ENCODE data around the gene TMEM140. TPM values are rescaled to one million over a fixed set of nuclear protein-coding genes. Genes with fewer than 3 reads are reported as not detected.

Gene TMEM140
- total and polyA plus RNA-seq, 2 of the 13 experiments (the other 11 are each of a cell fraction or from before 2014, with no cell fraction given), result 9.2 to 21.7 TPM

DNA sequence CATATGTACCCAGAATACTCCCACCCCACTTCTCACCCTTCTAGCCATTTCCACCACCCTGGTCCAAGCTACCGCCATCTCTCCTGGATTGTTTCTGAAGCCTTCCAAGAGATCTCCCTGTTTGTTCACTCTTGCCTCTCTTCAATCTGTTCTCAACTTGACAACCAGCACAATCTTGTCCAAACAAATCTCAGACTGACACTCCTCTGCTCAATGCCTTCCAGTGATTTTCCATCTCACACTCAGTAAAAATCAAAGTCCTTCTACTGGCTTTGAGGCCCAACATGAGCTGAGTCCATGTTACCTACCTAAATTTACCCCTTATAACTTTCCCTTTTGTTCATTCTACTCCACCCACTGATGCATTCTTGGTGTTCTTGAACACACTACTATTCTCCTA is 33.2 kb upstream of the TMEM140 start:
- in situ Hi-C loops (cut with HindIII; ENCODE audit: extremely low pct_ligation_motif_present, low pct_unique_long_range_greater_than_20kb), result no loop called here
- ATAC-seq, result peak; percentile 38; the same call in 1 of the 3 replicates
- TF ChIP-seq ZNF569 (CRISPR knock-in tag; IDR thresholded peaks at IDR 0.05; ENCODE audit: borderline replicate concordance) (no peak), STAT5B (CRISPR knock-in tag; IDR thresholded peaks at IDR 0.05) (no peak), RARA (CRISPR knock-in tag; IDR thresholded peaks at IDR 0.05) (no peak), ZNF234 (CRISPR knock-in tag; conservative IDR thresholded peaks at IDR 0.05) (no peak), ZNF564 (CRISPR knock-in tag; IDR thresholded peaks at IDR 0.05) (no peak), GFI1 (CRISPR knock-in tag; IDR thresholded peaks at IDR 0.05; ENCODE audit: borderline replicate concordance) (peak; percentile 99), ZNF264 (CRISPR knock-in tag; IDR thresholded peaks at IDR 0.05) (no peak)
- TF ChIP-seq, protein P1, sequence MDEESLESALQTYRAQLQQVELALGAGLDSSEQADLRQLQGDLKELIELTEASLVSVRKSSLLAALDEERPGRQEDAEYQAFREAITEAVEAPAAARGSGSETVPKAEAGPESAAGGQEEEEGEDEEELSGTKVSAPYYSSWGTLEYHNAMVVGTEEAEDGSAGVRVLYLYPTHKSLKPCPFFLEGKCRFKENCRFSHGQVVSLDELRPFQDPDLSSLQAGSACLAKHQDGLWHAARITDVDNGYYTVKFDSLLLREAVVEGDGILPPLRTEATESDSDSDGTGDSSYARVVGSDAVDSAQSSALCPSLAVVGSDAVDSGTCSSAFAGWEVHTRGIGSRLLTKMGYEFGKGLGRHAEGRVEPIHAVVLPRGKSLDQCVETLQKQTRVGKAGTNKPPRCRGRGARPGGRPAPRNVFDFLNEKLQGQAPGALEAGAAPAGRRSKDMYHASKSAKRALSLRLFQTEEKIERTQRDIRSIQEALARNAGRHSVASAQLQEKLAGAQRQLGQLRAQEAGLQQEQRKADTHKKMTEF (CRISPR knock-in tag; IDR thresholded peaks at IDR 0.05), result no peak
- TF ChIP-seq, protein P2, sequence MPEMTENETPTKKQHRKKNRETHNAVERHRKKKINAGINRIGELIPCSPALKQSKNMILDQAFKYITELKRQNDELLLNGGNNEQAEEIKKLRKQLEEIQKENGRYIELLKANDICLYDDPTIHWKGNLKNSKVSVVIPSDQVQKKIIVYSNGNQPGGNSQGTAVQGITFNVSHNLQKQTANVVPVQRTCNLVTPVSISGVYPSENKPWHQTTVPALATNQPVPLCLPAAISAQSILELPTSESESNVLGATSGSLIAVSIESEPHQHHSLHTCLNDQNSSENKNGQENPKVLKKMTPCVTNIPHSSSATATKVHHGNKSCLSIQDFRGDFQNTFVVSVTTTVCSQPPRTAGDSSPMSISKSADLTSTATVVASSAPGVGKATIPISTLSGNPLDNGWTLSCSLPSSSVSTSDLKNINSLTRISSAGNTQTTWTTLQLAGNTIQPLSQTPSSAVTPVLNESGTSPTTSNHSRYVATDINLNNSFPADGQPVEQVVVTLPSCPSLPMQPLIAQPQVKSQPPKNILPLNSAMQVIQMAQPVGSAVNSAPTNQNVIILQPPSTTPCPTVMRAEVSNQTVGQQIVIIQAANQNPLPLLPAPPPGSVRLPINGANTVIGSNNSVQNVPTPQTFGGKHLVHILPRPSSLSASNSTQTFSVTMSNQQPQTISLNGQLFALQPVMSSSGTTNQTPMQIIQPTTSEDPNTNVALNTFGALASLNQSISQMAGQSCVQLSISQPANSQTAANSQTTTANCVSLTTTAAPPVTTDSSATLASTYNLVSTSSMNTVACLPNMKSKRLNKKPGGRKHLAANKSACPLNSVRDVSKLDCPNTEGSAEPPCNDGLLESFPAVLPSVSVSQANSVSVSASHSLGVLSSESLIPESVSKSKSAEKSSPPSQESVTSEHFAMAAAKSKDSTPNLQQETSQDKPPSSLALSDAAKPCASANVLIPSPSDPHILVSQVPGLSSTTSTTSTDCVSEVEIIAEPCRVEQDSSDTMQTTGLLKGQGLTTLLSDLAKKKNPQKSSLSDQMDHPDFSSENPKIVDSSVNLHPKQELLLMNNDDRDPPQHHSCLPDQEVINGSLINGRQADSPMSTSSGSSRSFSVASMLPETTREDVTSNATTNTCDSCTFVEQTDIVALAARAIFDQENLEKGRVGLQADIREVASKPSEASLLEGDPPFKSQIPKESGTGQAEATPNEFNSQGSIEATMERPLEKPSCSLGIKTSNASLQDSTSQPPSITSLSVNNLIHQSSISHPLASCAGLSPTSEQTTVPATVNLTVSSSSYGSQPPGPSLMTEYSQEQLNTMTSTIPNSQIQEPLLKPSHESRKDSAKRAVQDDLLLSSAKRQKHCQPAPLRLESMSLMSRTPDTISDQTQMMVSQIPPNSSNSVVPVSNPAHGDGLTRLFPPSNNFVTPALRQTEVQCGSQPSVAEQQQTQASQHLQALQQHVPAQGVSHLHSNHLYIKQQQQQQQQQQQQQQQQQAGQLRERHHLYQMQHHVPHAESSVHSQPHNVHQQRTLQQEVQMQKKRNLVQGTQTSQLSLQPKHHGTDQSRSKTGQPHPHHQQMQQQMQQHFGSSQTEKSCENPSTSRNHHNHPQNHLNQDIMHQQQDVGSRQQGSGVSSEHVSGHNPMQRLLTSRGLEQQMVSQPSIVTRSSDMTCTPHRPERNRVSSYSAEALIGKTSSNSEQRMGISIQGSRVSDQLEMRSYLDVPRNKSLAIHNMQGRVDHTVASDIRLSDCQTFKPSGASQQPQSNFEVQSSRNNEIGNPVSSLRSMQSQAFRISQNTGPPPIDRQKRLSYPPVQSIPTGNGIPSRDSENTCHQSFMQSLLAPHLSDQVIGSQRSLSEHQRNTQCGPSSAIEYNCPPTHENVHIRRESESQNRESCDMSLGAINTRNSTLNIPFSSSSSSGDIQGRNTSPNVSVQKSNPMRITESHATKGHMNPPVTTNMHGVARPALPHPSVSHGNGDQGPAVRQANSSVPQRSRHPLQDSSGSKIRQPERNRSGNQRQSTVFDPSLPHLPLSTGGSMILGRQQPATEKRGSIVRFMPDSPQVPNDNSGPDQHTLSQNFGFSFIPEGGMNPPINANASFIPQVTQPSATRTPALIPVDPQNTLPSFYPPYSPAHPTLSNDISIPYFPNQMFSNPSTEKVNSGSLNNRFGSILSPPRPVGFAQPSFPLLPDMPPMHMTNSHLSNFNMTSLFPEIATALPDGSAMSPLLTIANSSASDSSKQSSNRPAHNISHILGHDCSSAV (CRISPR knock-in tag; IDR thresholded peaks at IDR 0.05; ENCODE audit: borderline replicate concordance), result no peak
- TF ChIP-seq, protein P3, sequence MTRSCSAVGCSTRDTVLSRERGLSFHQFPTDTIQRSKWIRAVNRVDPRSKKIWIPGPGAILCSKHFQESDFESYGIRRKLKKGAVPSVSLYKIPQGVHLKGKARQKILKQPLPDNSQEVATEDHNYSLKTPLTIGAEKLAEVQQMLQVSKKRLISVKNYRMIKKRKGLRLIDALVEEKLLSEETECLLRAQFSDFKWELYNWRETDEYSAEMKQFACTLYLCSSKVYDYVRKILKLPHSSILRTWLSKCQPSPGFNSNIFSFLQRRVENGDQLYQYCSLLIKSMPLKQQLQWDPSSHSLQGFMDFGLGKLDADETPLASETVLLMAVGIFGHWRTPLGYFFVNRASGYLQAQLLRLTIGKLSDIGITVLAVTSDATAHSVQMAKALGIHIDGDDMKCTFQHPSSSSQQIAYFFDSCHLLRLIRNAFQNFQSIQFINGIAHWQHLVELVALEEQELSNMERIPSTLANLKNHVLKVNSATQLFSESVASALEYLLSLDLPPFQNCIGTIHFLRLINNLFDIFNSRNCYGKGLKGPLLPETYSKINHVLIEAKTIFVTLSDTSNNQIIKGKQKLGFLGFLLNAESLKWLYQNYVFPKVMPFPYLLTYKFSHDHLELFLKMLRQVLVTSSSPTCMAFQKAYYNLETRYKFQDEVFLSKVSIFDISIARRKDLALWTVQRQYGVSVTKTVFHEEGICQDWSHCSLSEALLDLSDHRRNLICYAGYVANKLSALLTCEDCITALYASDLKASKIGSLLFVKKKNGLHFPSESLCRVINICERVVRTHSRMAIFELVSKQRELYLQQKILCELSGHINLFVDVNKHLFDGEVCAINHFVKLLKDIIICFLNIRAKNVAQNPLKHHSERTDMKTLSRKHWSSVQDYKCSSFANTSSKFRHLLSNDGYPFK (CRISPR knock-in tag; IDR thresholded peaks at IDR 0.05; ENCODE audit: borderline replicate concordance), result no peak
- TF ChIP-seq, protein P4, sequence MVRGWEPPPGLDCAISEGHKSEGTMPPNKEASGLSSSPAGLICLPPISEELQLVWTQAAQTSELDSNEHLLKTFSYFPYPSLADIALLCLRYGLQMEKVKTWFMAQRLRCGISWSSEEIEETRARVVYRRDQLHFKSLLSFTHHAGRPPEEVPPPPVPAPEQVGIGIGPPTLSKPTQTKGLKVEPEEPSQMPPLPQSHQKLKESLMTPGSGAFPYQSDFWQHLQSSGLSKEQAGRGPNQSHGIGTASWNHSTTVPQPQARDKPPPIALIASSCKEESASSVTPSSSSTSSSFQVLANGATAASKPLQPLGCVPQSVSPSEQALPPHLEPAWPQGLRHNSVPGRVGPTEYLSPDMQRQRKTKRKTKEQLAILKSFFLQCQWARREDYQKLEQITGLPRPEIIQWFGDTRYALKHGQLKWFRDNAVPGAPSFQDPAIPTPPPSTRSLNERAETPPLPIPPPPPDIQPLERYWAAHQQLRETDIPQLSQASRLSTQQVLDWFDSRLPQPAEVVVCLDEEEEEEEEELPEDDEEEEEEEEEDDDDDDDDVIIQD (CRISPR knock-in tag; IDR thresholded peaks at IDR 0.05; ENCODE audit: low read depth), result no peak

More for the DNA sequence above, 33.2 kb upstream of the TMEM140 start:
- H3K9me3 ChIP-seq (ENCODE audit: low read length), result no peaks in the 10 kb centered on the region
- WGBS (ENCODE audit: low lambda C conversion rate), result 81% methylated on average over 1 of the region's 1 CpG
- intact Hi-C loops (cut with micrococcal nuclease; ENCODE audit: unreplicated experiment), result loop anchor here (10.0 kb wide), 1 partner anchor 60 kb away; no protein-coding TSS in a partner anchor
- peaks cover 19% of the 10 kb centered on the region for H3K4me1 ChIP-seq (ENCODE audit: insufficient read depth, low read length)
- CTCF ChIA-PET (ENCODE audit: low intra/inter-chr PET ratio, low total read pairs), result no interaction called here
- H2AFZ ChIP-seq (ENCODE audit: low read length), result no peak overlapping the region
- FAIRE-seq, result peak; percentile 18
- no peaks in the 10 kb centered on the region for H4K20me1 ChIP-seq (ENCODE audit: insufficient read depth, low read length)
- no peak overlapping the region for H3K9ac ChIP-seq (ENCODE audit: insufficient read depth, low read depth, low read length)
- POLR2A ChIA-PET, result no interaction called here
- no peaks in the 10 kb centered on the region for H3K79me2 ChIP-seq (ENCODE audit: insufficient read depth, low read length)
- no peak overlapping the region for H3K4me3 ChIP-seq (replicated peaks in 1 of 3; ENCODE audit: insufficient read depth in 1 of 3, low read depth in 2 of 3, low read length in 3 of 3)
- no peaks in the 10 kb centered on the region; a peak in 1 of 5 replicates for H3K27me3 ChIP-seq (ENCODE audit: control insufficient read depth in 1 of 2, insufficient read depth in 2 of 2, low read length in 2 of 2)
- BruUV-seq (replicated peaks), result no TSS peak
- no peak for DNase-seq (ENCODE audit: low spot score)
- no peaks in the 10 kb centered on the region for H3K36me3 ChIP-seq (replicated peaks in 1 of 2; ENCODE audit: control insufficient read depth in 1 of 2, insufficient read depth in 2 of 2, low read length in 2 of 2)
- H3K27ac ChIP-seq (ENCODE audit: extremely low read length, insufficient read depth, low read length), result no peak overlapping the region
- peak overlapping the region; percentile 36; the same call in 1 of the 2 replicates for H3K4me2 ChIP-seq (ENCODE audit: low read depth, low read length)
